GM21825 (cell line): ENCODE measurements around the gene TWIST1.

Experiments
- ATAC-seq: cut with Tn5 transposase; IDR thresholded peaks from one replicate; pipeline ENCODE4 v1.9.1; 2021; ENCODE audit warnings: mild to moderate bottlenecking, moderate library complexity; ENCODE audit not compliant: unreplicated experiment

Gene TWIST1

DNA sequence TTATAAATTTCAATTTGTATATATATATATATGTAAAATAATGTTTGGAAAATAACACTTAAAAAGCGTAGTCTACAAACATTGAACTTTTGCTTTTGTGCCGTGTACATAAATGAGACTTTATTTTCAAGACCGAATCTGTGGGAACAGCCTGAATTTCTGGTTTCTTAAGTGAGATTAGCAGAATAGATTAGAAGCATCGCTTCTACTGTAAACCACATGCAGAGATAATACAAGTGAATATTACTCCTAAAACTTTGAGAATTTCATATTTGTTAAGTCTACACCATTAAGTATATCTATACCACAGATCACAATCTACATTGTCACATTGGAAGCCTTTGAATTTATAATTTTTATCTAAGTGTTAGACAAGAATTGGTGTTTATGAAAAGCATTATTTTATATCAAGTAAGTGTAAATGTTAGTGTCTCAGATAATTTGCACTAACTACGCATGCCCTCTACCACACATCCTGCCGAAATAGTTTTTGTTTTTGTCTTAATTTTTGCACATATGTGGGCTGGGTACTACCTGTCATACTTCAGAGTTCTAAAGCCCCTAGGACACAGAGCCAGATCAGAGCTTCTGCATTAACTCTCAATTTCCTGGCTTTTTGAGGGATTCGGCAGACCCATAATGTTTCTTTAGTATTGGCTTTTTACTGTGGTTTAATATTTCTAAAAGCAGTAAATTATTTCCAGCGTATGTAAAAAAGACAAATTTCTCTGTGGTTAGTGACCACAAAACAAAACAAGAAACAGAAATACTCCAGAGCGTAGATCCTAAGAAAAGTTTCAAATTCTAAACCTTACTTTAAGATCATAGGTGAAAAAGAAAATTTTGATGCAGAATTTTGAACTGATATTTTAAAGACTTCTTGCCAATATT is 20.0 kb downstream of the TWIST1 start:
- ATAC-seq: no peak

- no peak for ATAC-seq
These were observed 22.0 kb downstream of the TWIST1 start for GRCh38 chr7:19095353-19095860.

DNA sequence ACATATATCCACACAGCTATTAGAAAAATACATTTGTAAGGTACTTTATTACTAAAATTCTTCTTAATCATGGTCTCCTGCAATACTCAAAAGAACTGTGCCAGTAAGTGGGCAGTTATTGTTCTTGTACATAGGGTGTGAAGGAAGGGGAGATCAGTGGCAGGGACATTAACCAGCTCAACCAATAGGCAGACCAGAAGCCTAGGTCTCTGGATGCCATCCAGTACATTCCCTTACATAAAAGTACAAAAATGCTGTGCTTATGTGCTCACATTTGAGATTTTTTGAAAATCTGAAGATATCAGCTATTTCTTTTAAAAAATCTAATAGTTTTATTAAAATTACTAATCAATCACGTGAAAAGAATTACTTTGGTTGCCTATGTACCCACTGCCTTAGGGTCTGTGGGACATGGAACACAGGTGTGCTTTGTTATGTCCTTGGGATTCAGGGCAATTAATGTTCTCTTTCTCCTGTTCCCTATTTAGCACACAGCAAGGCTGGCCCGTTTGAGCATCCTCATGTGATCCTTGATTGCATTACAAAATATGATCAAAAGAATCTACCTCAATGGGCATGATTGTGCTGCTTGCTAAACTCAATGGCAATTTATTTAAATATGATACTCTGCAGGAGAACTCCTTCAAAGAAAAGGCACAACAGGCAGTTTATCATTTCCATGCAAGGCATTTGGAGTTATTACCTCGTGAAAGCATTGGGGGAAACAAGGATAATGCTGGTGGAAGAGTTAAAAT is 22.7 kb downstream of the TWIST1 start:
- no peak for ATAC-seq

GRCh38 chr7:19094138-19094537 is 23.3 kb downstream of the TWIST1 start:
- ATAC-seq: no peak

GRCh38 chr7:19091550-19092200 is 25.8 kb downstream of the TWIST1 start:
- ATAC-seq: no peak

- no peak for ATAC-seq
These were observed 26.9 kb downstream of the TWIST1 start for GRCh38 chr7:19090526-19090925.

DNA sequence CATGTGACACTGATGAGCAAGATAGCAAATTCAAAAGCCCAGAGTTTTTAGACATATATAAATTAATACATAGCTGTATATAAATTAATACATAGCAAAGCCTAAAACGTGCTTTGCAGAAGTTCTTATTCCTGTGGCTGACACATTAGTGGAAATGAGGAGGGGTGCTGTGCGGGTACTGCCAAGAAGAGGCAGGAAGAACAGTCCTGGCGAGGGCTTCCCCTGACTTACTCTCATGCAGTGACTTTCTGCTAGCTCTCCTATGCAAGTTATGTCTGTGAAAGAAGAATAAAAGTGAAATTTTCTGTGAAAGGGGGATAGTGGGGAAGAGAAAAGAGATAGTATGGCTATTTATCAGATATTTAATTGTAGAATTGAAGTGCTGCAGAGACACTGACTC is 27.6 kb downstream of the TWIST1 start:
- no peak for ATAC-seq

DNA sequence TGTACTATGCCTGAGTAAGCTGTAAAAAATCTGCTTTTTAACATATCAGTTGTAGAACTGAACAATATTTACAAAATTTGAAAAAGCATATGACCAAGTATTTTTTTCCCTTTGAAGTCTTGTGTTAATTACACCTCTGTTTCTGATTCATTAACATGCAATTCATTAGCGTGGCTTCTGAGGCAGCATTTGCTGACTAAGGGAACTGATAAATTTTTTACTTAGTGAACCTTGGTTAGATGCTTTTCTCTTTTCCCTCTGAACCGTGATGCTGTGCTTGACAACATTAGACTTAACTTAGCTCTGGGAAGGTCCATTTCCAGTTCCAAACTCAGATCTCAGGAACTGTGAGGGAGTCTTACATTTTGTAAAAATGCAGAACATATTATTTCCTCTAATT is 28.1 kb downstream of the TWIST1 start:
- ATAC-seq: no peak

GRCh38 chr7:19080093-19080492 is 37.3 kb downstream of the TWIST1 start:
- no peak for ATAC-seq

- no peak for ATAC-seq
These were observed 38.4 kb downstream of the TWIST1 start for GRCh38 chr7:19079066-19079465.

GRCh38 chr7:19069842-19070241 is 47.6 kb downstream of the TWIST1 start:
- ATAC-seq: no peak

- no peak for ATAC-seq
These were observed 51.3 kb downstream of the TWIST1 start for GRCh38 chr7:19066170-19066569.
